OCI-LY7 (cell line): ENCODE data around the gene CLEC4D. TPM values are rescaled to one million over a fixed set of nuclear protein-coding genes. Genes with fewer than 3 reads are reported as not detected.

ENCODE experiments used
- BruUV-seq: library from RNA; stranded (reverse); fragments of 400-500 nt; replicated peaks from 2 replicates; lab custom pipeline; 2021; lab: Mats Ljungman, UMichigan
- CTCF ChIA-PET: fragments of 300-600 bp; sonication (Branson Sonifier 250); formaldehyde crosslinking; loops from one replicate; lab custom pipeline; 2022; ENCODE audit warnings: antibody characterized with exemption; ENCODE audit not compliant: unreplicated experiment; lab: Charles Lee
- POLR2A ChIA-PET: fragments of 300-600 bp; sonication (Branson Sonifier 250); formaldehyde crosslinking; loops from one replicate; lab custom pipeline; 2022; ENCODE audit warnings: antibody characterized with exemption; lab: Charles Lee
- DNase-seq: peaks from one replicate; pipeline ENCODE4 v3.0.0-alpha.2; 2015; ENCODE audit warnings: low spot score
- H2AFZ ChIP-seq: fragments of 200-600 bp; sonication (generic), shearing (Covaris generic); 2 replicates; pipeline ENCODE4 v1.6.1; 2014; ENCODE audit warnings: mild to moderate bottlenecking, antibody characterized with exemption, low read length, moderate library complexity
- H3K27ac ChIP-seq: fragments of 200-600 bp; sonication (generic); 2 replicates; pipeline ENCODE4 v1.5.1; 2014; ENCODE audit warnings: mixed run types, low read depth, mild to moderate bottlenecking, moderate library complexity, low read length, inconsistent platforms; ENCODE audit not compliant: poor library complexity, severe bottlenecking
- H3K36me3 ChIP-seq: fragments of 200-600 bp; sonication (generic); 2 replicates; pipeline ENCODE4 v1.6.1; 2014; ENCODE audit warnings: mild to moderate bottlenecking, antibody characterized with exemption, low read length, moderate library complexity, mixed read lengths; ENCODE audit not compliant: insufficient read depth
- H3K4me1 ChIP-seq: fragments of 200-600 bp; sonication (generic); 2 replicates; pipeline ENCODE4 v1.5.1; 2014; ENCODE audit warnings: mild to moderate bottlenecking, low read length; ENCODE audit not compliant: insufficient read depth, poor library complexity, severe bottlenecking
- H3K4me2 ChIP-seq: fragments of 200-600 bp; sonication (generic); 2 replicates; pipeline ENCODE4 v1.6.1; 2014; ENCODE audit warnings: mild to moderate bottlenecking, low read length
- H3K4me3 ChIP-seq: fragments of 200-600 bp; sonication (generic); 2 replicates; pipeline ENCODE4 v1.5.1; 2014; ENCODE audit warnings: mild to moderate bottlenecking, low read depth, low read length; ENCODE audit not compliant: poor library complexity, severe bottlenecking
- H3K79me2 ChIP-seq: fragments of 200-600 bp; sonication (generic); 2 replicates; pipeline ENCODE4 v1.6.1; 2016; ENCODE audit warnings: low read depth, mild to moderate bottlenecking, low read length, moderate library complexity, mixed read lengths; ENCODE audit not compliant: insufficient read depth
- H3K9me2 ChIP-seq: fragments of 200-600 bp; sonication (generic); 2 replicates; pipeline ENCODE4 v1.6.1; 2016; ENCODE audit warnings: mild to moderate bottlenecking, low read length, mixed read lengths; ENCODE audit not compliant: insufficient read depth
- H3K9me3 ChIP-seq: fragments of 200-600 bp; sonication (generic); 2 replicates; pipeline ENCODE4 v1.6.1; 2014; ENCODE audit warnings: mild to moderate bottlenecking, mixed run types, low read length, mixed read lengths
- H4K20me1 ChIP-seq: fragments of 200-600 bp; sonication (generic); 2 replicates; pipeline ENCODE4 v1.6.1; 2014; ENCODE audit warnings: mild to moderate bottlenecking, antibody characterized with exemption, low read length, moderate library complexity, mixed read lengths; ENCODE audit not compliant: insufficient read depth
- CTCF ChIP-seq: fragments of 200-600 bp; sonication (generic); conservative IDR thresholded peaks from 2 replicates; pipeline ENCODE4 v1.5.1; 2014; ENCODE audit warnings: mild to moderate bottlenecking, antibody characterized with exemption, low read length, moderate library complexity, mixed read lengths
- EZH2phosphoT487 ChIP-seq: fragments of 200-600 bp; sonication (generic); IDR thresholded peaks from 2 replicates; pipeline ENCODE4 v1.6.1; 2018; ENCODE audit warnings: low read depth, borderline replicate concordance, mild to moderate bottlenecking, mixed run types, antibody characterized with exemption, low read length, moderate library complexity, mixed read lengths
- intact Hi-C: fragments of 100-400 bp; cut with micrococcal nuclease; formaldehyde crosslinking; loops from one replicate; pipeline ENCODE4 v1.10.0; 2022; ENCODE audit not compliant: unreplicated experiment
- total RNA-seq, 2 experiments: library from RNA; depleted of rRNA in 1 of 2; stranded (reverse); fragments of >200 nt in 1 of 2; shearing (Covaris generic) in 1 of 2; gene quantifications; 2 replicates each; pipeline ENCODE4 v1.2.3, GENCODE V29; 2014 to 2022

Gene CLEC4D
- total RNA-seq, 2 experiments from 2014 or later = not detected

DNA sequence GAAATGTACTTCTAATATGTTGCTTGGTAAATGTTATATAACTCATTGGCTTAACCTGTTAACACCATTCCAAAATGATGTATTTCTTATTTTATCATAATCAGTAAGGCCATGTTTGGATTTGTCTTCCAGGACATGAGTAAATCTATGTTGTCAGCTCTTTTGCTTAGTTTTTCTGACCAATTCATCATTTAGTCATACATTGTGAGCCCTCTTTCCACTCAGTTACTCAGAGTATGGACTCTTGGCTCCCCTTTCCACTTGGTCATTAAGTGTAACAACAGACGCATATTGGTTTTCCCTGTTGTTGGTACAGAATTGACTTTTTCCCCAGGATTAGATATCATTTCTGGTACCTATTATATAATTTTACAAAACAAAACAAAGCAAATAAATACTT is 9.0 kb upstream of the CLEC4D start:
- ChIA-PET CTCF (no interaction called here), POLR2A (interaction anchor here (0.6 kb wide), 1 partner anchor 41 kb away, joined by 3 read pairs; no protein-coding TSS in a partner anchor)
- Histone ChIP-seq H3K4me1 (peaks cover 4% of the 10 kb centered on the region), H4K20me1 (no peaks in the 10 kb centered on the region), H3K4me2 (no peak overlapping the region), H3K4me3 (no peak overlapping the region), H3K27ac (no peak overlapping the region), H3K9me3 (no peaks in the 10 kb centered on the region), H3K9me2 (no peaks in the 10 kb centered on the region), H2AFZ (no peak overlapping the region), H3K36me3 (no peaks in the 10 kb centered on the region), H3K79me2 (no peaks in the 10 kb centered on the region)
- no peak for DNase-seq
- BruUV-seq = no TSS peak
- intact Hi-C loops = no loop called here
- TF ChIP-seq EZH2phosphoT487 = no peak
- TF ChIP-seq CTCF = no peak

DNA sequence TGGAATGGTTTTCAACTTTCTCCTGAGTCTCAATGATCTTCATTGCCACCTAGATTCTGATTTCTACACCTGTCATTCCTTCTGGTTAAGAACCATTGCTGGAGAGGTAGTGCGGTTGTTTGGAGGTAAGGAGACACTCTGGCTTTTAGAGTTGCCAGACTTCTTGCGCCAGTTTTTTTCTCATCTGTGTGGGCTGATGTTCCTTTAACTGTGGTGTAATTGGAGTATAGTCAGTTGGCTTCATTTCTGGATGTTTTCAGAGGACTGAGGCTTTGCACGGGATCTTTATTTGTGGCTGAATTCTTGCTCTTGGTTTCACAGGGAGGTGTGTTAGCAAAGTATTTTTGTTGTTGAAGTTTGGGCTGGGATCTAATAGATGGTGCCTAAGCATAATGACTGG is 5.7 kb upstream of the CLEC4D start:
- peaks cover 5% of the 10 kb centered on the region for H3K4me1 ChIP-seq
- H3K4me3 ChIP-seq = no peak overlapping the region
- H3K27ac ChIP-seq = no peak overlapping the region
- BruUV-seq = no TSS peak
- ChIA-PET CTCF (no interaction called here), POLR2A (no interaction called here)
- no peaks in the 10 kb centered on the region for H3K9me2 ChIP-seq
- no peaks in the 10 kb centered on the region for H3K79me2 ChIP-seq
- no peaks in the 10 kb centered on the region for H3K36me3 ChIP-seq
- H3K9me3 ChIP-seq = no peaks in the 10 kb centered on the region
- no peak for TF ChIP-seq CTCF
- no peak for TF ChIP-seq EZH2phosphoT487
- H3K4me2 ChIP-seq = no peak overlapping the region
- no peak overlapping the region for H2AFZ ChIP-seq
- H4K20me1 ChIP-seq = no peaks in the 10 kb centered on the region
- intact Hi-C loops = no loop called here
- no peak for DNase-seq

DNA sequence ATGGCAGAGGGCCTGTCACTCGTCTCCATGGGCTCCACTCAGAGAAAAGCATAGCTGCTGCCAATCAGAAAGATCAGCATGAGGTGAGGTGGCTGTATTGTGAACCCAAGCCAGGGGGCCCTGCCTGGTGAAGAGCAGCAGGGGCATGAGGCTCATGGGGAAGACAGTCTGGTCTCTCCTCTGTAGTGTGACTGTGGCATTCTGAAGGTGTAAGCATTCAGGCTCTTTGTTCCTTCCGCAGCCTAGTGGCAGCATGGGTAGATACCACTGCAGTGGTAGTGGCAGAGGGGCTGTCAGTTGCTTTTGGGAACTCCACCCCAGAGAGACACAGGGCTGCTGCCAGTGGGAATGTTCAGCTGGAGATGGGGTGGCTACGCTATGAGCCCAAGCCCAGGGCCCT is 5.1 kb upstream of the CLEC4D start:
- POLR2A ChIA-PET = no interaction called here
- H3K9me3 ChIP-seq = no peaks in the 10 kb centered on the region
- no peak overlapping the region for H3K4me2 ChIP-seq
- no peak overlapping the region for H2AFZ ChIP-seq
- H3K4me1 ChIP-seq = peaks cover 5% of the 10 kb centered on the region
- CTCF ChIA-PET = no interaction called here
- TF ChIP-seq EZH2phosphoT487 = no peak
- no peak for TF ChIP-seq CTCF
- no peak for DNase-seq
- H3K27ac ChIP-seq = no peak overlapping the region
- BruUV-seq = no TSS peak
- no peak overlapping the region for H3K4me3 ChIP-seq
- no peaks in the 10 kb centered on the region for H3K9me2 ChIP-seq
- intact Hi-C loops = no loop called here
- H4K20me1 ChIP-seq = no peaks in the 10 kb centered on the region
- H3K36me3 ChIP-seq = no peaks in the 10 kb centered on the region
- no peaks in the 10 kb centered on the region for H3K79me2 ChIP-seq
